ENCODE data around the gene LIPG. TPM values are rescaled to one million over a fixed set of nuclear protein-coding genes. Genes with fewer than 3 reads are reported as not detected.

Gene LIPG
- total RNA-seq, 1 experiment from 2014 or later: 6.1 TPM

- peaks cover 10 to 37% (median 16%) of the 10 kb centered on the region in 3 experiments for H3K36me3 Mint-ChIP-seq (ENCODE audit: insufficient read depth in 1 of 3, low read depth in 3 of 3)
- Histone ChIP-seq H3K4me1 (ENCODE audit: insufficient read depth, low read length) (no peaks in the 10 kb centered on the region; the same call in 1 of the 2 replicates), H2BK120ac (ENCODE audit: low read depth, low read length, poor library complexity, severe bottlenecking) (no peak overlapping the region), H3T11ph (ENCODE audit: low read length) (no peak overlapping the region), H3K4ac (ENCODE audit: low read depth, low read length) (no peak overlapping the region), H4K20me1 (ENCODE audit: control insufficient read depth, insufficient read depth, insufficient read length) (no peaks in the 10 kb centered on the region), H3K23ac (ENCODE audit: insufficient read length, low read depth, low read length) (no peak overlapping the region), H3K27ac (ENCODE audit: insufficient read length, low read depth, low read length) (no peak overlapping the region), H3K27me3 (ENCODE audit: insufficient read depth, low read length) (peaks cover 4% of the 10 kb centered on the region; the same call in 1 of the 2 replicates), H3K23me2 (ENCODE audit: insufficient read length, low read depth, low read length, poor library complexity, severe bottlenecking) (peaks cover 3% of the 10 kb centered on the region), H3K56ac (ENCODE audit: insufficient read length, low read depth, low read length) (no peak overlapping the region), H2AFZ (ENCODE audit: low read length) (no peak overlapping the region), H3K18ac (ENCODE audit: insufficient read length, low read depth, low read length) (no peak overlapping the region), H2BK12ac (ENCODE audit: insufficient read length, low read depth, low read length) (no peak overlapping the region), H3K14ac (ENCODE audit: insufficient read depth, low read length) (no peak overlapping the region; the same call in 1 of the 2 replicates), H4K8ac (replicated peaks; ENCODE audit: insufficient read length, low read depth, low read length) (no peak overlapping the region), H3K4me2 (ENCODE audit: insufficient read depth, insufficient read length, low read length) (no peak overlapping the region), H4K5ac (ENCODE audit: insufficient read length, low read depth, low read length) (no peak overlapping the region), H3K79me1 (ENCODE audit: insufficient read depth, low read depth, low read length, poor library complexity, severe bottlenecking) (no peaks in the 10 kb centered on the region), H2AK5ac (ENCODE audit: insufficient read length, low read length) (no peak overlapping the region), H3K79me2 (ENCODE audit: insufficient read depth, low read length) (no peaks in the 10 kb centered on the region), H3K9me3 (ENCODE audit: control insufficient read depth, low read depth, low read length) (no peaks in the 10 kb centered on the region), H2BK5ac (ENCODE audit: insufficient read length, low read length) (no peak overlapping the region), H4K91ac (ENCODE audit: insufficient read length, low read depth, low read length) (no peak overlapping the region), H2BK20ac (ENCODE audit: low read depth, low read length, poor library complexity, severe bottlenecking) (no peak overlapping the region), H2BK15ac (ENCODE audit: low read depth, low read length) (no peak overlapping the region), H3K9ac (ENCODE audit: extremely low read depth, insufficient read length, low read length) (no peak overlapping the region)
- peaks cover 39 to 46% of the 10 kb centered on the region in 2 experiments for H3K9me3 Mint-ChIP-seq
- no peak for TF ChIP-seq CTCF (conservative IDR thresholded peaks at IDR 0.05)
- DNase-seq: no peak
- H3K27ac Mint-ChIP-seq: no peak overlapping the region
- H3K4me1 Mint-ChIP-seq: peaks cover 11 to 13% of the 10 kb centered on the region in 2 experiments; a peak in 3 of 4 replicates
- no CpG with 5 or more reads among the region's 4 CpGs for WGBS (ENCODE audit: extremely low coverage, insufficient read length, low lambda C conversion rate)
- H3K27me3 Mint-ChIP-seq (ENCODE audit: low read depth): peaks cover 16% of the 10 kb centered on the region
- no peak overlapping the region for H3K4me3 Mint-ChIP-seq
These were observed 6.2 kb upstream of the LIPG start for GRCh38 chr18:49555641-49556040.
